Measurements from ENCODE around the gene EBF3.

Gene EBF3

GRCh38 chr10:129910861-129911260, 53.2 kb downstream of the EBF3 start:
- DNase-seq: no peak

GRCh38 chr10:129909531-129910256, 54.4 kb downstream of the EBF3 start:
- no peak for DNase-seq

GRCh38 chr10:129909080-129909479, 55.0 kb downstream of the EBF3 start:
- DNase-seq: no peak

GRCh38 chr10:129908406-129908805, 55.7 kb downstream of the EBF3 start:
- DNase-seq: no peak

- no peak for DNase-seq
These were observed 58.5 kb downstream of the EBF3 start for GRCh38 chr10:129905553-129905952.

GRCh38 chr10:129904323-129904722, 59.8 kb downstream of the EBF3 start:
- DNase-seq: no peak

GRCh38 chr10:129901389-129902006, 62.6 kb downstream of the EBF3 start:
- DNase-seq: no peak

GRCh38 chr10:129900825-129901224, 63.2 kb downstream of the EBF3 start:
- DNase-seq: no peak

GRCh38 chr10:129899276-129900130, 64.6 kb downstream of the EBF3 start:
- no peak for DNase-seq

GRCh38 chr10:129898706-129899268, 65.3 kb downstream of the EBF3 start:
- peak in 1 of 2 experiments; percentile 38 for DNase-seq

- peak in 1 of 2 experiments; percentile 20 for DNase-seq
These were observed 66.0 kb downstream of the EBF3 start for GRCh38 chr10:129897871-129898626.

GRCh38 chr10:129896860-129897200, 67.2 kb downstream of the EBF3 start:
- no peak for DNase-seq

GRCh38 chr10:129896136-129896859, 67.8 kb downstream of the EBF3 start:
- no peak for DNase-seq

GRCh38 chr10:129895811-129896135, 68.3 kb downstream of the EBF3 start:
- DNase-seq: no peak

GRCh38 chr10:129894698-129895097, 69.4 kb downstream of the EBF3 start:
- no peak for DNase-seq

GRCh38 chr10:129893104-129894089, 70.7 kb downstream of the EBF3 start:
- DNase-seq: no peak

- DNase-seq: no peak
These were observed 71.5 kb downstream of the EBF3 start for GRCh38 chr10:129892548-129893052.

GRCh38 chr10:129891806-129892205, 72.3 kb downstream of the EBF3 start:
- DNase-seq: no peak

GRCh38 chr10:129890170-129890569, 73.9 kb downstream of the EBF3 start:
- no peak for DNase-seq

GRCh38 chr10:129888784-129889616, 75.1 kb downstream of the EBF3 start:
- DNase-seq: peak in 1 of 2 experiments; percentile 27

Measured in NCI-H524 (cell line).